PFSK-1 (cell line): ENCODE data around the gene NXPE3.

Experiments used
- POLR2AphosphoS5 ChIP-seq: IDR thresholded peaks from 2 replicates; pipeline ENCODE4 v1.6.1; 2012; ENCODE audit warnings: low read depth, mild to moderate bottlenecking, control low read depth, low read length, moderate library complexity
- SIN3A ChIP-seq: IDR thresholded peaks from 2 replicates; pipeline ENCODE4 v1.6.1; 2012; ENCODE audit warnings: mild to moderate bottlenecking, low read length, moderate library complexity, borderline replicate concordance; ENCODE audit not compliant: insufficient read depth
- TAF1 ChIP-seq: IDR thresholded peaks from 2 replicates; pipeline ENCODE4 v1.6.1; 2012; ENCODE audit warnings: low read length, control low read depth, borderline replicate concordance; ENCODE audit not compliant: insufficient read depth
- TF ChIP-seq, protein P1 (sequence below), 2 experiments: IDR thresholded peaks; 2 replicates each; pipeline versions ENCODE4 v1.6.1 to v1.8.0; 2011 to 2012; ENCODE audit warnings: low read depth in 2 of 2, low read length in 2 of 2, control low read depth in 1 of 2, inconsistent platforms in 1 of 2, mild to moderate bottlenecking in 1 of 2, moderate library complexity in 1 of 2; ENCODE audit not compliant: insufficient read depth in 1 of 2

GRCh38 chr3:101762041-101762646 lies 16.9 kb upstream of the NXPE3 start:
- no peak for TF ChIP-seq POLR2AphosphoS5
- TF ChIP-seq TAF1, result no peak
- TF ChIP-seq, protein P1, sequence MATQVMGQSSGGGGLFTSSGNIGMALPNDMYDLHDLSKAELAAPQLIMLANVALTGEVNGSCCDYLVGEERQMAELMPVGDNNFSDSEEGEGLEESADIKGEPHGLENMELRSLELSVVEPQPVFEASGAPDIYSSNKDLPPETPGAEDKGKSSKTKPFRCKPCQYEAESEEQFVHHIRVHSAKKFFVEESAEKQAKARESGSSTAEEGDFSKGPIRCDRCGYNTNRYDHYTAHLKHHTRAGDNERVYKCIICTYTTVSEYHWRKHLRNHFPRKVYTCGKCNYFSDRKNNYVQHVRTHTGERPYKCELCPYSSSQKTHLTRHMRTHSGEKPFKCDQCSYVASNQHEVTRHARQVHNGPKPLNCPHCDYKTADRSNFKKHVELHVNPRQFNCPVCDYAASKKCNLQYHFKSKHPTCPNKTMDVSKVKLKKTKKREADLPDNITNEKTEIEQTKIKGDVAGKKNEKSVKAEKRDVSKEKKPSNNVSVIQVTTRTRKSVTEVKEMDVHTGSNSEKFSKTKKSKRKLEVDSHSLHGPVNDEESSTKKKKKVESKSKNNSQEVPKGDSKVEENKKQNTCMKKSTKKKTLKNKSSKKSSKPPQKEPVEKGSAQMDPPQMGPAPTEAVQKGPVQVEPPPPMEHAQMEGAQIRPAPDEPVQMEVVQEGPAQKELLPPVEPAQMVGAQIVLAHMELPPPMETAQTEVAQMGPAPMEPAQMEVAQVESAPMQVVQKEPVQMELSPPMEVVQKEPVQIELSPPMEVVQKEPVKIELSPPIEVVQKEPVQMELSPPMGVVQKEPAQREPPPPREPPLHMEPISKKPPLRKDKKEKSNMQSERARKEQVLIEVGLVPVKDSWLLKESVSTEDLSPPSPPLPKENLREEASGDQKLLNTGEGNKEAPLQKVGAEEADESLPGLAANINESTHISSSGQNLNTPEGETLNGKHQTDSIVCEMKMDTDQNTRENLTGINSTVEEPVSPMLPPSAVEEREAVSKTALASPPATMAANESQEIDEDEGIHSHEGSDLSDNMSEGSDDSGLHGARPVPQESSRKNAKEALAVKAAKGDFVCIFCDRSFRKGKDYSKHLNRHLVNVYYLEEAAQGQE (IDR thresholded peaks at IDR 0.05; ENCODE audit: insufficient read depth in 1 of 2, low read depth in 2 of 2, low read length in 2 of 2), result no peak
- no peak for TF ChIP-seq SIN3A
